DMS 273 (cell line): ENCODE data around the gene ART5.
A peak's percentile ranks its signal among the peaks of the same experiment; 100 is the strongest.

ENCODE experiments used
- DNase-seq: peaks from one replicate; lab custom pipeline; 2025; ENCODE audit not compliant: unreplicated experiment; lab: John Stamatoyannopoulos, UW

ART5 gene, protein sequence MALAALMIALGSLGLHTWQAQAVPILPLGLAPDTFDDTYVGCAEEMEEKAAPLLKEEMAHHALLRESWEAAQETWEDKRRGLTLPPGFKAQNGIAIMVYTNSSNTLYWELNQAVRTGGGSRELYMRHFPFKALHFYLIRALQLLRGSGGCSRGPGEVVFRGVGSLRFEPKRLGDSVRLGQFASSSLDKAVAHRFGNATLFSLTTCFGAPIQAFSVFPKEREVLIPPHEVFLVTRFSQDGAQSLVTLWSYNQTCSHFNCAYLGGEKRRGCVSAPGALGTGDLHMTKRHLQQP

DNA sequence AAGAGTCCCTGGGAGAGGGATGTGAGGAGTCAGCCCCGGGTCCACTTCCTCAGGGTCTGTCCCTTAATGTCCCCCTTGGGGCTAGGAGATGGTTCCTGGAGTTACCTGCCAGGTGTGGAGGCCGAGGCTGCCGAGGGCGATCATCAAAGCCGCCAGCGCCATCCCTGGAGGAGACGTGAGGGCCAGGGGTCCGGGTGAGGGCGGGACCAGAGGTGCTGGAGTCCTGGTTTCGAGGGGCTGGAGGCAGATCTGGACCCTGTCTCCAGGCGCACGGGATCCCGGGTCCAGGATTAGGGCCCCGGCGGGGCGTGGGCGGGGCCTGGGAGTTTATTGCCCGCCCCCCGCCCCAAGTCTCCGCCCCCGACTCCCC is at the start of gene ART5:
TSS of gene ART5 (minus strand) at position 292 of the 370 bp plus-strand sequence. CDS start at position 162, 130 bp downstream.
- no peak for DNase-seq

DNA sequence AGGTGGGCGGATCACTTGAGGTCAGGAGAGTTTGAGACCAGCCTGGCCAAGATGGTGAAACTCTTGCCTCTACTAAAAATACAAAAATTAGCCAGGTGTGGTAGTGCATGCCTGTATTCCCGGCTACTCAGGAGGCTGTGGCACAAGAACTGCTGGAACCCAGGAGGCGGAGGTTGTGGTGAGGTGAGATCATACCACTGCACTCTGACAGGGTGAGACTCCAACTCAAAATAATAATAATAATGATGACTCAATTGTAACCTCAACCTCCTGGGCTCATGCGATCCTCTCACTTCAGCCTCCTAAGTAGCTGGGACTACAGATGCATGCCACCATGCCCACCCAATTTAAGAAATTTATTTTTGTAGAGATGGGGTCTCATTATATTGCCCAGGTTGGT is 45.0 kb upstream of the ART5 start:
- no peak for DNase-seq

DNA sequence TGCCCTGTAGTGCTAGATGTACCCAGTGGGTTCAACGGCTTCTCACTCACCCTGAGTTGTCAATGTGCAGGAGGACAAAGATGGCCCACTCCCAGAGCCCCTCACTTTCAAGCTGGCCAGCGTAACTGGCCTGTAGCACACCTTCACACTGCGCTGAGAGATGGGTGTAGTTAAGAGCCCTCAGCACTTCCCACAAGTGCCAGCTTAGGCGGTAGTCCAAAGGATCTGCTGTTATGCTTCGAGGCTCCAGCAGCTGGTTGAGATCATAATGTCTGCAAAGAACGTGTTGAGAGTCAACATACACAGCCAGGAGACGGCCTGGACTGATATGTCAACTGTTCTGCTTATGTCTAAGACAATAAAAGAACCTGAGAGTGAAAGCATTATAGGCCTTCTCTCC is 44.1 kb upstream of the ART5 start:
- DNase-seq, result no peak

DNA sequence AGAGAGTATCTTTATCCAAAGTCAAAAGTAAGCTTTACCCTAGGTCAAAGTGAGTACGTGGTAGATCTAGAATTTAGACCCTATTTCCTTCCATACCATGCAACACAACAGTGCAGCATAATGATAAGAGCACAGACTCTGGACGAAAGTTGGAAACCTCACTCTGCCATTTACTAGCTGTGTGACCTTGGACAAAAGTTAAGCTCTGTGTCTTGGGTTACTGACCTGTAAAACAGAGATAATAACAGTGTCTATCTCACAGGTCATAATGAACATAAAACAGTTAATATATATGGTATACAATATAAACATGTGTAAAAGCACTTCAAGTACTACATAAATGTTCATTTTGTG is 43.0 kb upstream of the ART5 start:
- DNase-seq, result no peak

DNA sequence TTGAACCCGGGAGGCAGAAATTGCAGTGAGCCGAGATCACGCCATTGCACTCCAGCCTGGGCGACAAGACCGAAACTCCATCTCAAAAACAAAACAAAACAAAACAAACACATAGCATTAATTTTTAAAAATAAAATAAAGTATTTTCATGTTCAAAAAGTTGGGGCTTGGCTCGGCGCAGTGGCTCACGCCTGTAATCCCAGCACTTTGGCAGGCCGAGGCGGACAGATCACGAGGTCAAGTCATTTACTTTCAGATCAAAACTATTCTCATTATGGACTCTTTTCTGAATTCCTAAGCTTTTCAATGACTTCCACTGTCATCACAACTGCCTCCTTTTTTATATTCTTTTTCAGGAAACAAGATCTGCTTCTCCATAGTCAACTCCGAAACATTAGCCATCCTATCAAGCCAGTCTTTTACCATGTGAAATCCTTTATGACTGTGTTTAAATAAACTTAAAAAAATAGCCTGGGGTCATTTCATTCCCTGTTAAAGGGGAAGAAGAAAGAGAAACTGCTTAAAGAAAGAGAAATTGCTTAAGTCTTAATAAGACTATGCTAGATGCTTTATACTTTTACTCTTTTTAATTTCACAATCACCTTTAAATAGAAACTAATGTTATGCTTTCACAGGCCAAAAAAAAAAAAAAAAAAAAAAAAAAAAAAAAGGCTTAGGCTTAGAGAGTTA is 42.5 kb upstream of the ART5 start:
- DNase-seq, result no peak

DNA sequence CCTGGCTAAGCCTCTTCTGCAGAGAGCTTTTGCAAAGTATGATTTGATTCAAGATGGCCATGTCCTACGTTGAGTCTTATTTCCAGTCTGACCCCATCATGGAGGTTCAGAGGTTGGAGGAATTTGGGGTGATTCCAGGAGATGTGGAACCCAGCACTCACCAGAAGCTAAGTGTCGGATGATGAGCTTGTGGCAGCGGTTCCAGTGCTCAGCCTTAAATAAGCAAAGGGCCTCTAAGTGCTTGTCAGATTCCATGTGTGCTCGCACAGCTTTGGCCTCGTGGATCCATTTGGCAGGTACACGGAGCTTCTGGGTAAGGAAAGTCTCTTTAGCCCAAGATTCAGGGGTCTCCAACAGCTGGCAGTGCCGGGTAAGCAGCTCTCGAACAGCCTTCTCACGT is 41.2 kb upstream of the ART5 start:
- DNase-seq, result no peak

DNA sequence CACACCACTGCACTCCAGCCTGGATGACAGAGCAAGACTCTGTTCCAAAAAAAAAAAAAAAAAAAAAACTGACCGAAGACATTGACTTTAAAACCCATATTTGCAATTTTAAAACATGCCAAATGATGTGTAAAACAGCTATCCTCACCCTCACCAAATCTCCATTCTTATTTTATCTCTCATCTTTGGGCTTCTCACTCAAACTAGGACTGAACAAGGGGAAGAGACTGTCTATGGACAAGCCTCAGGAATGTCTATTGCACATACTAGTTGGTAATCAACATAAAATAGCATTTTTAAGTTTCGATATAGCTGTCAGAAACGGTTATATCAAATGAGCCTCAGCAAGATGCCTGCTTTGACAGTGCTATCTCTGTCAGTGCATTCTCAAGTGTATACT is 37.3 kb upstream of the ART5 start:
- no peak for DNase-seq

DNA sequence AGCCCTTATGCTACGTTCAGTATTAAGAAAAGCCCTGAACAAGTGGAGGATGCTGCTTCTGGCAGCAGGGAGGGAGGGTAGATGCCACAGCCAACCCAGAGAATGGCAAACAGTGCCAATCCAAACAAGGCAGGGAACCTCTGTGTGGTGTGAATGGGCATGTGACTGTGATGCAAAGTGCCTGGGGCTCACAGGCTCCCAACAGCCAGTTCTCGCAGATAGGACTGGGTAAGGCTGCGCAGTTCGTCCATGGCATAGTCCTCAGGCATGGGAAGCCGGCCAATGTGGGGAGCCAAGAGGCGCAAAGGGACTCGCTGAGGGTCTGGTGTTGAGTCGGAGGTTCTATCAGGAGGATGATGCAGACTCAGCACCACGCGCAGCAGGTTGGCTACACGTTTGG is 34.2 kb upstream of the ART5 start:
- DNase-seq, result no peak

DNA sequence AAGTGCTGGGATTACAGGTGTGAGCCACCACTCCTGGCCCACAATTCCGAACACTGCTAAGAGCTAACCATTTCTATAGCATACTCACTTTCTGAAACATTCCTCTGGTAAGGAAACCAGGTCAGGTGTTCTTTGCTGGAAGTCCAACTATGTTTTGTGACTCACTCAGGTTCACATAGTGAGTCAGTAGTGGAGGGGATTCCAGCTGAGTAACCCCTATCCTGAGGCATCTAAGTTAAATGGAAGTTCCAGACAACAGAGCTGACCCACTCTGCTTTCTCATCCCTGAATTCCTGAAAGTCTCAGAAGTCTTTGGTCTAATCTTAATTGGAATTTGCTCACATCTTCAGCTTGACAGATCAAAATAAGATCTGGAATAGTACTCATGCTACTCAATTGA is 32.4 kb upstream of the ART5 start:
- DNase-seq, result no peak

DNA sequence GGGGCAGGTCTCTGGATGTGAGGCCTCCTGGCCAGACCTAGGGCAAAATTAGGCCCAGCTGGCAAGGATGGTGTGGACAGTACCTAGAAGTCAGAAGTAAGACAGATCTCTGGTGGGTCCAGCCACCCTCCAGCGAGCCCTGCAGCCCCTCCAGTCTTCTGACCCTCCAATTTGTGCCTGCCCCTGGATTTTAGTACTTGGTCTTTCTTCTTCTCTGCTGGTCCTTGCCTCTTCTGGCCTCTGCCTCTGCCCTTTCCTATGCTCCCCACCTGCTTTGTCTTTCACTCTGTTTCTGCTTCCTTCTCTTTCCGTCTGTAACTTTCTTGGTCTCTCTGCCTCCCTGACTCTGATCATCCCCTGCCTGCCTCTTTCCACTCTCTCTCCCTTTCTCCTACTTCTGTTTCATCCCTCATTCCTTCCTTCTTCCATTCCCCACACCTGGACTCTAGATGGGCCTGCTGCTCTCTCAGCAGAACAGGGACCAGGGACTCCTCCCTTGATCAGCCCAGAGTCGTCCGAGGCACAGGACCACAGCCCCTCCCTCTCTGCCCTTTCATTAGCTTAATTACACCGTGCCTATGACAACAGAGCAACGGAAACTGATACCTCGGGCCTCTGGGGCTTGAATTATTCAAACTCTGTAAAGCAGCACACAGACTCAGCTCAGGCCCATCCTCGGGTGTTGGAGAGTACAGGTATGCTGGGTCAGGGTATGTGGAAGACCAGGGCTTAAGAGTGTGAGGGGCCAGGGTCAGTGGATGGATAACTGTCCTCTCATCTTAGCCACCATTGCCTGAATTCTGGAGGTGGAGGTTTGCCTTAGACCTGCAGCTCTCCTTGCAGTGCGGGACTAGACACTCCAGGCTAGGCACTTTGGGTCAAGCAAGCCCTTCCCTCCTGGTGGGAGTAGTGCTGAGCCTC is 29.8 kb upstream of the ART5 start, which contains the start of gene CHRNA10:
TSS of gene CHRNA10 (minus strand) at position 51 of the 921 bp plus-strand sequence. CDS start 72 bp downstream, outside the sequence.
- DNase-seq, result peak; percentile 6

DNA sequence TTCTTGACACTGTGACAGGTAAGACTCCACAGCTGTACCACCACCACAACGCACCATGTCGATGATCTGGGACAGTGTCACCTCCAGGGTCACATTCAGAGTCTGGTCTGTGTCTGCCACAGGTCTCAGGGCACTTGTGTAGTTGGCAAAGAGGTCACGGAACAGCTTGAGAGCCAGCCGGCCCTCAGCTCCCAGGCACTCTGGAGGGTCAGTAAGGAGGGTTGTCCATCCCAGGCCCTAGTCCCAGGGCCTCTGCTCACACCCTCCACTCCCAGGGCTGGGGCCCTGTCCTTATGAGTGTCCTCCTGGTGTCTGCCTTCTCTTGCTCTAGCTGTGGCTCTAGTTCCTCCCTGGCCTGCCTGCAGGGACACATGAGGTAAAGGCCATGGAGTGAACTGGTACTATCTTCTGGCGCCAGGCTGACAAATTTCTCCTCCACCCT is 28.0 kb upstream of the ART5 start:
- no peak for DNase-seq

DNA sequence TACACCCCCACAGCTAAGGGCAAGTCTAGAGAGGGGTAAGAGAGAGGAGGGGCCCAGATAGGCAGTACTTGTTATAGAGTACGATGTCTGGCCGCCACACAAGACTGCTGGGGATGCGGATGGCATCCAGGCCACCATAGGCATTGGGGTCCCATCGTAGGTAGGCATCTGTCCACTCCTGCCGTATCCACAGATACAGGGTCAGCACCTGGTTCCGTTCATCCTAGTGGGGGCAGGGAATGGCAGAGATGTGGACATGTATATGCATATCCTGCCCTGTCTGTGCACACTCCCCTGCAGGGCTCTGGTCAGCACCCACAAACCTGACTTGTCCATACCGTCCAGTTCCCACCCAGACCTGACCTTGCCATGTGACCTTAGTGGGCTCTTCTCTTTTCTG is 27.3 kb upstream of the ART5 start:
- DNase-seq, result no peak

DNA sequence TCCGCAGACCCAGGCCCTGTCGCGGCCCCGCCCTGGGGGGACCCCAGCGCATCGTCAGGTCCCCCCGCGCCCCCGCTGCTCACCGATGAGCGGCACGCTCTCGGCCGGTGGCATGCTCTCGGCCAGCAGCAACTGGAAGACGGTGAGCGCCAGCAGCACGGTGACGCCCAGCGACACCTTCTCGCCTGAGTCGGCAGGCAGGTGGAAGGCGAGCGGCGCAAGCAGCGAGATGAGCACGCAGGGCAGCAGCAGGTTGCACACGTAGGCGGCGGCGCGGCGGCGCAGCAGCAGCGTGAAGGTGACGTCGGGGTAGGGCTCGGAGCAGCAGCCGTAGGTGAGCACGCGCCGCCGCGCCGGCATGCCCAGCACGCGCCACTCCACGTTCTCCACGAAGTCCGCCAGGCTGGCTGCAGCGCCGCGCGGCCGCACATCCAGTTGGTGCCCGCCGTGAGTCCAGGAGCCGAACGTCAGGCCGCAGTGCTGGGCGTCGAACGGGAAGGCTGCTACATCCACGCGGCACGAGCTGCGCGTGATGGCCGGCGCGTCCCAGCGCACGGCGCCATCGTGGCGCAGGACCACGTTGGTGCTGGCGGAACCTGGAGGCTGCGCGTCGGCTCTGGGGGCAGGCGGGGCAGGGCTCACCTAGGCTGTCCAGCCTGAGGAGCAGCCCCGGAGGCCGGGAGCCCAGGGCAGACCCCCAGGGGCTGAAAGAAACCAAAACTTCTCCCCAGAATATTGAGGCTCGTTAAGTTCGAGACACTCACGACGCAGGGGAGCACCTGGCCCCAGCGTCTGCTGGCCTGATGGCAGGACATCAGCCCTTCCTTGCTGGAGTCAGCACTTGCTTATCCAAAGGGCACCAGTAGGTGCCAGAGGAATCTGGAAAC is 25.6 kb upstream of the ART5 start:
- no peak for DNase-seq

DNA sequence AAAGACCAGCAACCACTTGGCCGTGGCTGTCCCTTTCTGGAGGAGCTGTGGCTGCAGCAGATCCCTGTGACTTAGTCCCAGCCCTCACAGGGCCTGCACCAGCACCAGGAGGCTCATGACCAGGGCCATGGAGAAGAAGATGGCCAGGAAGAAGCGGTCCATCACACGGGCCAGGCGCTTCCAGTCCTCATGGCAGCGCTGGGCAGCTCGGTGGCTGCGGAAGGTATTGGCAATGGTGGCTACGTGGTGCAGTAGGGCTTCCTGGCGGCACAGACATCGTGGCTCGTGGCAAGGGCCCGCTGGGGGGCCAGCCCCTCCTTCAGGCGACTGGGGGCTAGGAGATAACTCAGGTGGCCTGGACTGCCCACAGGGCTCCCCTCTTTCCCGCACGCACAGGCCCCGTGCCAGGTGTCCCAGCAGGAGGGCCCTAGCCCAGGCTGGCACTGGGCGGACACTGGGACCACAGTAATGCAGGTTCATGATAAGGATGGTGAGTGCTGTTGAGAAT is 24.3 kb upstream of the ART5 start:
- no peak for DNase-seq

DNA sequence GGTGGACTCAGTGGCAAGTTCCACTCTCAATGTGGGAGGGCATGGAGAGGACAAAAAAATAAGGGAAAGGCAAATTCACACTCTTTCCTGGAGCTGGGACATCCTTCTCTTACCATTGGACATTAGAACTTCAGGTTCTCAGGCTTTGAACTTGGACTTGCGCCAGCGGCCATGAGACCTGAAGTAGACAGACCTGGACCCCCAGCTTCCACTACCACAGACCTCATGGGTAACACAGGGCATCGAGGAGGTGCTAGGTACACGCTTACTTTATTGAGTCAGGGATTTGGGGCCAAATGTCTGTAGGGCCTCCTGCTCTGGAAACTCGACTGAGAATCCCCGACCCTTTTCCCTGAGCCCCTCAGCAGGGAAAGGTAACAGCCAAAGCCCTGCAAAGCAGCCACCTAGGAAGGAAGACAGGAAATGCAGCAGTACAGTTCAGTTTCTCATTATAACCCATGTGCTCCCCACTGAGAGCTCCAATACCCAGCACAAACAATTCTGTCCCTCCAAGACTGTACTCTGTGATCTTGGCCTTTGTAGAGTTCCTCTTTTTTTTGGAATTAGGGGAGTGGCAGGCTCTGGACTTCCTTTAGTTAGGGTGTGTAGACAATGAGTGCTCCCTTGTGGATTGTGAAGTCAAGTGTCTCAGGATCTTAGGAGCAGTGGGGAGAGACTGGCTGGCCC is 23.7 kb upstream of the ART5 start:
- no peak for DNase-seq

DNA sequence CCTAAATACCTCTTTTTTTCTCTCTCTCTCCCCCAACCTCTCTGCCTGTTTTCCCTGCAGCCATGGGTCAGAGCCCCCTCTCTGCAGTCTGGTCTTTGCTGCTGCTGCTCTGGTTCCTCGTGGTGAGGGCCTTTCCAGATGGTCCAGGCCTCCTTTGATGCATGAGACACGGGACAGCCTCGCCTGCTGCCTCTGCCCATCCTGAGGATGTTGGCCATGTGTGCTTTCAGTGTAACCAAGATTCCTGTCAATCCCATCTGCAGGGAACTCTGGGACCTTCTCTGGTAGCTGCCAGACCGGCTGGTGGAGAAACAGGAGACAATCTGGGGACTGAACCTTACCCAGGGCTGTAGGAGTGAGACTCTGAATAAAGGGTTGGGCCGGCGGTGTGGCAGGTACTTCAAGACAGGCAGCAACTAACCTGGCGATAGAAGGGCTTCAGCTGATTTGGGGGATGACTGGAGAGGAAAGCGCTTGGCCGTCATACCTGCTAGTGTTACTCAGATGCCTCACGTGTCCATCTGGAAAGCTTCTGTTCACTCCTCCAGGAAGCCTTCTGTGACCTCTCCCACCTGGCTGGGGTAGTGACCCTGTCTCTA is 22.3 kb upstream of the ART5 start:
- DNase-seq, result no peak

DNA sequence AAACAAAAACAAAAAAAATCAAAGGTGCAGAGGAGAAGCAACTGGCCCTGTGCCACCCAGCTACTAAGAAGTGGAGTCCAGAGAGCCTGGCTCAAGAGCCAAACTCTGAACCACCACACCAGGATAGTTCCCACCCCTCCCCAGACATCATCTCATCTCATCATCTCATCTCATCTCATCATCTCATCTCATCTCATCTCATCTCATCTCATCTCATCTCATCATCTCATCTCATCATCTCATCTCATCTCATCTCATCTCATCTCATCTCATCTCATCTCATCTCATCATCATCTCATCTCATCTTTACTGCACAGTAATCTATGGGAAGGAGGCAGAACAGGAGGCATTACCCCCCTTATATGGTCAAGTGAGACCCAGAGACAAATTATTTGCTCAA is 21.1 kb upstream of the ART5 start:
- no peak for DNase-seq

DNA sequence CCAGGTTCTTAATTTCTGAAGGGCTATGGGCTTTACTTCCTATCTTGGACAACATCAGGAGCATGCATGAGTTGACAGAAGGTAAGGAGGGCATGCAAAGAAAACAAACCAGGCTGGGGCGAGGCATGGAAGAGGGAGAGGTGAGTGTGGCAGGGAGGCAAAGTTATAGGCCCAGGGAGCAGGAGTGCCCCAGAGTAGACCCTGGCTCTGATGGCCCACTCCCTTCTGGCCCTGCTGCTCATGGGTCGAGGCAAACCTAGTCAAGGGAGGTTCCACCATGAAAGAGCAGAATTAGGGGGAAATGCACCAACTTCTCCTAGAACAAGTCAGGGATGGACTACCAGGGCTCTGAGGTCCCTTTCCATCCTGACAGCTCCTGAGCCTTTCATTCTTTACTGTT is 19.2 kb upstream of the ART5 start:
- DNase-seq, result no peak
